GM20000 (cell line): ENCODE results near the gene ANKRD49.

Experiments used
- DNase-seq: peaks from one replicate; pipeline ENCODE4 v3.0.0; 2012; ENCODE audit warnings: low spot score
- TF ChIP-seq, protein P1 (sequence below): IDR thresholded peaks from 2 replicates; pipeline ENCODE4 v1.5.1; 2012; ENCODE audit warnings: mild to moderate bottlenecking, control low read depth; ENCODE audit errors: extremely low read depth, missing control alignments

The ANKRD49 gene

GRCh38 chr11:94511932-94512781 is 18.4 kb downstream of the ANKRD49 start, which contains the start of gene C11orf97:
C11orf97 (plus strand) TSS chr11:94512461; CDS start chr11:94512529, 68 bp downstream.
- DNase-seq: peak; percentile 43
- TF ChIP-seq, protein P1, sequence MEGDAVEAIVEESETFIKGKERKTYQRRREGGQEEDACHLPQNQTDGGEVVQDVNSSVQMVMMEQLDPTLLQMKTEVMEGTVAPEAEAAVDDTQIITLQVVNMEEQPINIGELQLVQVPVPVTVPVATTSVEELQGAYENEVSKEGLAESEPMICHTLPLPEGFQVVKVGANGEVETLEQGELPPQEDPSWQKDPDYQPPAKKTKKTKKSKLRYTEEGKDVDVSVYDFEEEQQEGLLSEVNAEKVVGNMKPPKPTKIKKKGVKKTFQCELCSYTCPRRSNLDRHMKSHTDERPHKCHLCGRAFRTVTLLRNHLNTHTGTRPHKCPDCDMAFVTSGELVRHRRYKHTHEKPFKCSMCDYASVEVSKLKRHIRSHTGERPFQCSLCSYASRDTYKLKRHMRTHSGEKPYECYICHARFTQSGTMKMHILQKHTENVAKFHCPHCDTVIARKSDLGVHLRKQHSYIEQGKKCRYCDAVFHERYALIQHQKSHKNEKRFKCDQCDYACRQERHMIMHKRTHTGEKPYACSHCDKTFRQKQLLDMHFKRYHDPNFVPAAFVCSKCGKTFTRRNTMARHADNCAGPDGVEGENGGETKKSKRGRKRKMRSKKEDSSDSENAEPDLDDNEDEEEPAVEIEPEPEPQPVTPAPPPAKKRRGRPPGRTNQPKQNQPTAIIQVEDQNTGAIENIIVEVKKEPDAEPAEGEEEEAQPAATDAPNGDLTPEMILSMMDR: no peak

DNA sequence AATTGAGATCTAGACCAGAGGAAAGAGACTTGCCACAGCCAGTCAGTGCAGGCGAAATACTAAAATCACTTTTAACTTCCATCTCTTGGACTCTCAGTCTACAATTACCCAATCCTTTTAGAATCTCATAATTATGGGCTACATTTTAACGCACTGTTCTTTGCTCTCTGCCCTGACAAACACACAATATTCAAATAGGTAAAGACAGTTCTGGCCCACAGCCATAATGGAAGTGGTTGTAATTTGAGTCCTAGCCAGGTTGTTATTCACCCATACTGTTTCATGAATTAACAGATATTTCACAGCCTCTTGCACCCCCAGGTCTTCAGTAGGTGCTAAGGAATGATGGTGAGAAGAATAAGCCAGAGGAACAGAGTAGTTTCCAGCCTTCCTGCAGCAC is 19.3 kb downstream of the ANKRD49 start:
- TF ChIP-seq, protein P1: no peak
- no peak for DNase-seq

DNA sequence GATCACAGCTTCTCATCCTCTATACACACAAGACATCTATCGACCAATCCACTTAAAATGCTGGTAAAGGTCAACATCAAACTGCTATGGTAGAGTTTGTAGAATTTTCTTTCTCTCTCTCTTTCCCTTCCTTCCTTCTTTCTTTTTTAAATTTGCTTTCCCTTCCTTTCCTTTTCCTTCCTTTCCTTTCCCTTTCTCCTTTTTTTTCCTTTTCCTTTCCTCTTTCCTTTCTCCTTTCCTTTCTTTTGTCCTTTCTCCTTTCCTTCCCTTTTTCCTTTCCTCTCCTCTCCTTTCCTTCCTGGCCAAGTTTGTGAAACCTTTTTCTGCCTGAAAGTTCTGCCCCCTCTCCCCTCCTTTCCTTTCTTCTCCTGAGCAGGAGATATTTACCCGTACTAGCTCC is 21.6 kb downstream of the ANKRD49 start:
- TF ChIP-seq, protein P1: no peak
- no peak for DNase-seq

- DNase-seq: no peak
- TF ChIP-seq, protein P1: no peak
These were observed 22.9 kb downstream of the ANKRD49 start for GRCh38 chr11:94516725-94517124.

DNA sequence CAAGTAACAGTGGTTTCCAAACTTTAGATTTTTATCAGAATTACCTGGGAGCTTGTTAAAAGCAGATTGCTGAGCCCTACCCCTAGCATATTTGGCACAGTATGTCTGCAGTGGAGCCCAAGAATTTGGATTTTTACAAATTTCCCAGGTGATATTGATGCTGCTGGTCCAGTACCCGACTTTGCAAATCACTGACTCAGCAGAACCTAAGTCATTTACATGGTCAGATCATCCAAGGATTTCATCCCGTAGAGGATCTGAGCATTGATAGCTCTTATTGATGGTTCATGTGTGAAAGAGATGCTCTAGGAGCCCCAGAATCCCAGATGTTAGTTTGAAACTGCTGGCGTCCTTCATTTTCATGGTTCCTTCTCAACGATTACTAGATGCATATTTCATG is 24.5 kb downstream of the ANKRD49 start:
- TF ChIP-seq, protein P1: no peak
- no peak for DNase-seq

- TF ChIP-seq, protein P1: peak; percentile 13
- DNase-seq: peak; percentile 33
These were observed 25.8 kb downstream of the ANKRD49 start for GRCh38 chr11:94519478-94520084.

DNA sequence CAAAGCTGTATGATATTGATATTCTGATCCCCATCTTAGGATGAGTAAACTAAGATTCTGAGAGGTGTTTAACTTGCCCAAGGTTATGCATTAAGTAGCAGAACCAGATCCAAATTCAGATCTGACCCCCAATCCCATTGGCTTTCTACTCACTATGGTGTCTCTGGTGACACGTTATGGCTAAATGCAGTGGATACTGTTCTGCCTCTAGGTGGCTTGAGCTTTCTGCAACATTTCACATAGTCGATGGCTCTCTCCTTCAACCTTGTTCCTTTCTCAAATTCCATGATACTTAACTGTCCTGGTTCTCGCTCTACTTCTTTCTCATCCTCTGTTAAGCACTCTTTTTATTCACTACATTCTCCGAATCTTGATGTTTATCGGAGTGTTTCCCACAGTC is 27.9 kb downstream of the ANKRD49 start:
- TF ChIP-seq, protein P1: peak; percentile 23
- no peak for DNase-seq
